Tibial nerve (tissue), 4 donors: ENCODE data around the gene MRPS25. TPM values are rescaled to one million over a fixed set of nuclear protein-coding genes. Genes with fewer than 3 reads are reported as not detected.

Experiments used
- DNase-seq, 2 donors: peaks; one replicate each; pipeline ENCODE4 v3.0.0-alpha.2; 2019; ENCODE audit warnings: low spot score in 2 of 2
- H3K27ac ChIP-seq, 4 donors: fragments of 200-600 bp; sonication (generic) in 3 of 4; one replicate each; pipeline ENCODE4 v1.5.1; 2017 to 2019; ENCODE audit warnings: mild to moderate bottlenecking in 1 of 4
- H3K27me3 ChIP-seq, 2 donors: fragments of 200-600 bp; sonication (generic) in 1 of 2; one replicate each; pipeline versions ENCODE4 v1.5.1 to v1.6.0; 2017 to 2019
- H3K36me3 ChIP-seq, 3 donors: fragments of 200-600 bp; sonication (generic); one replicate each; pipeline ENCODE4 v1.5.1; 2018 to 2019
- H3K4me1 ChIP-seq, 4 donors: fragments of 200-600 bp; sonication (generic) in 3 of 4; one replicate each; pipeline ENCODE4 v1.5.1; 2017 to 2019
- H3K4me3 ChIP-seq, 4 donors: fragments of 200-600 bp; sonication (generic) in 3 of 4; one replicate each; pipeline ENCODE4 v1.5.1; 2017 to 2019; ENCODE audit warnings: mild to moderate bottlenecking in 1 of 4, moderate library complexity in 1 of 4
- H3K9me3 ChIP-seq, 4 donors: fragments of 200-600 bp; sonication (generic) in 3 of 4; one replicate each; pipeline ENCODE4 v1.5.1; 2017 to 2019
- EP300 ChIP-seq, 2 donors: sonication (generic); formaldehyde crosslinking; IDR thresholded peaks; one replicate each; pipeline ENCODE4 v1.6.1; 2017; ENCODE audit warnings: antibody characterized with exemption in 2 of 2, mild to moderate bottlenecking in 1 of 2
- POLR2A ChIP-seq, 2 donors: fragments of 450-650 bp; IDR thresholded peaks; one replicate each; pipeline ENCODE4 v1.6.1; 2017; ENCODE audit warnings: antibody characterized with exemption in 2 of 2, mild to moderate bottlenecking in 2 of 2, moderate library complexity in 2 of 2
- WGBS, 2 donors: methylation state at CpG; one replicate each; pipeline ENCODE4 v1.1.5; 2018; 5-methylcytosine and 5-hydroxymethylcytosine counted together
- total RNA-seq, 4 donors: library from RNA; depleted of rRNA; stranded (reverse); fragments of >200 nt; gene quantifications; one replicate each; pipeline ENCODE4 v1.1.0, GENCODE V29; 2016
- TF ChIP-seq, protein P1 (sequence below), 5 experiments: fragments of 200-600 bp in 3 of 5; fragments of 450-650 bp in 2 of 5; sonication (generic) in 3 of 5; IDR thresholded peaks; one replicate each; pipeline ENCODE4 v1.5.1; 2016 to 2019; ENCODE audit warnings: antibody characterized with exemption in 5 of 5, mild to moderate bottlenecking in 3 of 5, moderate library complexity in 2 of 5

Gene MRPS25
- total RNA-seq, 4 donors from 2014 or later, result 22.7 to 45.6 (median 30.7) TPM

DNA sequence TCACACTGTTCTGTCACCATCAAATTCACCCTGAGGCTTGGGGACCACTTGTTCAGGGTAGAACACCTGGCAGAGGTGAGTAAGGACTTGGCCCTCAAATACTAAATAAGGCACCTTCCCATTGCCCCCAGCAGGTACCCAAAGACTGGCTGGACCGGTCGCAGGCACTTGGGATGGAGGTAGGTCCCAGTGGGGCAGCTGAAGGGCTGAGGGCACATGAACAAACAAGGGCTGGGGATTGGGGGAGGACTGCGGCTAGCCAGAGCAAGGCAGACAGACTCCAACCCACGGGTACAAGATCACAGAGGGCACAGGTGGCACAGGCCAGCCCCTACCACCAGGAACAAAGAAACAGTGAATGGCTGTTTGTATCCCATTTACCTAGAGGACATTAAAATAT is 1.9 kb downstream of the MRPS25 start:
- peaks cover 0 to 16% (median 14%) of the 10 kb centered on the region in 4 donors for H3K4me1 ChIP-seq
- peaks cover 0 to 18% (median 0%) of the 10 kb centered on the region in 3 donors for H3K36me3 ChIP-seq
- 72 to 91% methylated on average over 4 of the region's 4 CpGs for WGBS, 2 donors
- peak overlapping the region in 2 of 4 donors; percentile 20 to 27 for H3K27ac ChIP-seq
- H3K9me3 ChIP-seq, result no peaks in the 10 kb centered on the region
- H3K4me3 ChIP-seq, result no peak overlapping the region
- DNase-seq, result no peak
- H3K27me3 ChIP-seq, result no peaks in the 10 kb centered on the region
- TF ChIP-seq EP300 (IDR thresholded peaks at IDR 0.05), result no peak
- TF ChIP-seq, protein P1, sequence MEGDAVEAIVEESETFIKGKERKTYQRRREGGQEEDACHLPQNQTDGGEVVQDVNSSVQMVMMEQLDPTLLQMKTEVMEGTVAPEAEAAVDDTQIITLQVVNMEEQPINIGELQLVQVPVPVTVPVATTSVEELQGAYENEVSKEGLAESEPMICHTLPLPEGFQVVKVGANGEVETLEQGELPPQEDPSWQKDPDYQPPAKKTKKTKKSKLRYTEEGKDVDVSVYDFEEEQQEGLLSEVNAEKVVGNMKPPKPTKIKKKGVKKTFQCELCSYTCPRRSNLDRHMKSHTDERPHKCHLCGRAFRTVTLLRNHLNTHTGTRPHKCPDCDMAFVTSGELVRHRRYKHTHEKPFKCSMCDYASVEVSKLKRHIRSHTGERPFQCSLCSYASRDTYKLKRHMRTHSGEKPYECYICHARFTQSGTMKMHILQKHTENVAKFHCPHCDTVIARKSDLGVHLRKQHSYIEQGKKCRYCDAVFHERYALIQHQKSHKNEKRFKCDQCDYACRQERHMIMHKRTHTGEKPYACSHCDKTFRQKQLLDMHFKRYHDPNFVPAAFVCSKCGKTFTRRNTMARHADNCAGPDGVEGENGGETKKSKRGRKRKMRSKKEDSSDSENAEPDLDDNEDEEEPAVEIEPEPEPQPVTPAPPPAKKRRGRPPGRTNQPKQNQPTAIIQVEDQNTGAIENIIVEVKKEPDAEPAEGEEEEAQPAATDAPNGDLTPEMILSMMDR (IDR thresholded peaks at IDR 0.05), result no peak
- no peak for TF ChIP-seq POLR2A (IDR thresholded peaks at IDR 0.05)

GRCh38 chr3:15060029-15060428 is 5.1 kb downstream of the MRPS25 start:
- peaks cover 0 to 43% (median 0%) of the 10 kb centered on the region in 3 donors for H3K36me3 ChIP-seq
- H3K27ac ChIP-seq, result no peak overlapping the region
- H3K4me3 ChIP-seq, result no peak overlapping the region
- TF ChIP-seq POLR2A (IDR thresholded peaks at IDR 0.05), result no peak
- TF ChIP-seq, protein P1 (IDR thresholded peaks at IDR 0.05), result no peak
- no peak for TF ChIP-seq EP300 (IDR thresholded peaks at IDR 0.05)
- 87% methylated on average over 3 of the region's 3 CpGs for WGBS, 2 donors
- peaks cover 0 to 16% (median 14%) of the 10 kb centered on the region in 4 donors for H3K4me1 ChIP-seq
- DNase-seq, result no peak
- no peaks in the 10 kb centered on the region for H3K27me3 ChIP-seq
- H3K9me3 ChIP-seq, result no peaks in the 10 kb centered on the region

GRCh38 chr3:15056676-15057404 is 8.3 kb downstream of the MRPS25 start:
- no peak for DNase-seq
- Histone ChIP-seq H3K4me1 (no peaks in the 10 kb centered on the region), H3K36me3 (peaks cover 0 to 68% (median 5%) of the 10 kb centered on the region in 3 donors), H3K9me3 (no peaks in the 10 kb centered on the region), H3K27me3 (no peaks in the 10 kb centered on the region), H3K27ac (no peak overlapping the region), H3K4me3 (no peak overlapping the region)
- no peak for TF ChIP-seq EP300 (IDR thresholded peaks at IDR 0.05)
- no peak for TF ChIP-seq POLR2A (IDR thresholded peaks at IDR 0.05)
- TF ChIP-seq, protein P1 (IDR thresholded peaks at IDR 0.05), result no peak
- WGBS, 2 donors, result 93 to 96% methylated on average over 19 of the region's 19 CpGs

DNA sequence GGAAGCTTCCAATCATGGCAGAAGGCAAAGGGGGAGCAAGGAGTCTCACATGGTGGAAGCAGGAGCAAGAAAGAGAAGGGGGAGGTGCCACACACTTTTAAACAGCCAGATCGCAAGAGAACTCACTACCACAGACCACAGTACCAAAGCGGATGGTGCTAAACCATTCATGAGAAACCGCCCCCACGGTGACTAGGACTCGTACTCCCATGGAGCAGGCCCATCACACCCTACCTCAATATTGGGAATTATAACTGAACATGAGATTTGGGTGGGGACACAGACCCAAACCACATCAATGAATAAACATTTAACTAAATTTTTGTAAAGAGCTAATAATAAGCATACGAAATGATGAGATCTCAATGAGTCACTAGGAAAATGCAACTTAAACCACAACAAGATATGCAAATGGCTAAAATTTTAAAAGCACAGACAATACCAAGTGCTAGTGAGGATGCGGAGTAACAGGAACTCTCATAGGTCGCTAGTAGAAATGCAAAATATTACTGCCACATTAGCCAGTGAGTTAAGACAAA is 10.0 kb downstream of the MRPS25 start:
- H3K9me3 ChIP-seq, result no peaks in the 10 kb centered on the region
- DNase-seq, result no peak
- no peaks in the 10 kb centered on the region for H3K4me1 ChIP-seq
- H3K27ac ChIP-seq, result no peak overlapping the region
- peaks cover 0 to 83% (median 5%) of the 10 kb centered on the region in 3 donors for H3K36me3 ChIP-seq
- WGBS, 2 donors, result 90 to 95% methylated on average over 8 of the region's 8 CpGs
- no peaks in the 10 kb centered on the region for H3K27me3 ChIP-seq
- TF ChIP-seq, protein P1 (IDR thresholded peaks at IDR 0.05), result no peak
- TF ChIP-seq EP300 (IDR thresholded peaks at IDR 0.05) (no peak), POLR2A (IDR thresholded peaks at IDR 0.05) (no peak)
- H3K4me3 ChIP-seq, result no peak overlapping the region

DNA sequence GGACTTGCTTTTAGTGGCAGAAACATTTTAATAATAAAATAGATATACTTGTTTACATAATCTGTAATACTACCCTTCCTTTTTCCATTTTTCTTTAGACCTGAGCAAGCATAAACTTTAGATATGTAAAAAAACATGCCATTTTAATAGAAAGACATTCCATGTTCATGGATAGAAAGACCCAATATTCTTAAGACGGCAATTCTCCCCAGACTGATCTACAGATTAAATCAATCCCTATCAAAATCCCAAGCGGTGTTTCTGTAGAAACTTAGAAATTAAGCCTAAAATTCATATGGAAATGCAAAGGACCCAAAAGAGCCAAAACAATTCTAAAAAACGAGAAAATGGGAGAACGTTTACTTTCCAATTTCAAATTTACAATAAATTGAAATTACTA is 11.6 kb downstream of the MRPS25 start:
- Histone ChIP-seq H3K36me3 (peaks cover 3 to 87% (median 9%) of the 10 kb centered on the region in 3 donors), H3K4me1 (no peaks in the 10 kb centered on the region), H3K9me3 (no peaks in the 10 kb centered on the region), H3K27ac (no peak overlapping the region), H3K27me3 (no peaks in the 10 kb centered on the region), H3K4me3 (no peak overlapping the region)
- DNase-seq, result no peak
- 96 to 97% methylated on average over 4 of the region's 4 CpGs for WGBS, 2 donors
- no peak for TF ChIP-seq POLR2A (IDR thresholded peaks at IDR 0.05)
- TF ChIP-seq, protein P1 (IDR thresholded peaks at IDR 0.05), result no peak
